ENCODE measurements around the gene TCIRG1. TPM values are rescaled to one million over a fixed set of nuclear protein-coding genes. Genes with fewer than 3 reads are reported as not detected.

Gene TCIRG1
- total and polyA plus RNA-seq, 2 of the 13 experiments (the other 11 are each of a cell fraction or from before 2014, with no cell fraction given) = 48.0 to 69.6 TPM

DNA sequence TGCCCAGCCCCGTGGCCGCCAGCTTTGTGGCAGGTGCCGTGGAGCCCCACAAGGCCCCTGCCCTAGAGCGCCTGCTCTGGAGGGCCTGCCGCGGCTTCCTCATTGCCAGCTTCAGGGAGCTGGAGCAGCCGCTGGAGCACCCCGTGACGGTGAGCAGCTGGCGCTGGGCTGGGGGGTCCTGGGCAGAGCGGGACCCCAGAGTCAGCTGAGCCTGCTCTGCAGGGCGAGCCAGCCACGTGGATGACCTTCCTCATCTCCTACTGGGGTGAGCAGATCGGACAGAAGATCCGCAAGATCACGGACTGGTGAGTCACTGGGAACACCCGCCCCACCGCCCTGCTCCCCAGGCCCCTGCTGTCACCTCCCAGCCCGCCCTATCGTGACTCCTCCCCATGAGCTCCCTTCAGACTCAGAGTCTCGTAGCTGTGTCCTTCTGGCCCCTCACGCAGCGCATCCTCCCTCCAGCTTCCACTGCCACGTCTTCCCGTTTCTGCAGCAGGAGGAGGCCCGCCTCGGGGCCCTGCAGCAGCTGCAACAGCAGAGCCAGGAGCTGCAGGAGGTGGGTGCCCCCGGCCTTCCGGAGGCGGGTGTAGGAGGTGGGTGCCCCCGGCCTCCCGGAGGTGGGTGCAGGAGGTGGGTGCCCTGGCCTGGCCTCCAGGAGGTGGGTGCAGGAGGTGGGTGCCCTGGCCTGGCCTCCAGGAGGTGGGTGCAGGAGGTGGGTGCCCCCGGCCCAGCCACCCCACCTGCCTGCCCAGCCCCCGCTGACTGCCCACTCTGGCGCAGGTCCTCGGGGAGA, 4.7 kb downstream of the TCIRG1 start (continued):
- TF ChIP-seq XRCC5 (optimal IDR thresholded peaks at IDR 0.05; ENCODE audit: low read length) = no peak
- TF ChIP-seq ZNF329 (CRISPR knock-in tag; IDR thresholded peaks at IDR 0.05; ENCODE audit: low read depth) = no peak
- TF ChIP-seq ZNF33B (CRISPR knock-in tag; IDR thresholded peaks at IDR 0.05) = no peak
- TF ChIP-seq, protein P1, sequence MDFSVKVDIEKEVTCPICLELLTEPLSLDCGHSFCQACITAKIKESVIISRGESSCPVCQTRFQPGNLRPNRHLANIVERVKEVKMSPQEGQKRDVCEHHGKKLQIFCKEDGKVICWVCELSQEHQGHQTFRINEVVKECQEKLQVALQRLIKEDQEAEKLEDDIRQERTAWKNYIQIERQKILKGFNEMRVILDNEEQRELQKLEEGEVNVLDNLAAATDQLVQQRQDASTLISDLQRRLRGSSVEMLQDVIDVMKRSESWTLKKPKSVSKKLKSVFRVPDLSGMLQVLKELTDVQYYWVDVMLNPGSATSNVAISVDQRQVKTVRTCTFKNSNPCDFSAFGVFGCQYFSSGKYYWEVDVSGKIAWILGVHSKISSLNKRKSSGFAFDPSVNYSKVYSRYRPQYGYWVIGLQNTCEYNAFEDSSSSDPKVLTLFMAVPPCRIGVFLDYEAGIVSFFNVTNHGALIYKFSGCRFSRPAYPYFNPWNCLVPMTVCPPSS (IDR thresholded peaks at IDR 0.05) = no peak
- TF ChIP-seq TCF12 (IDR thresholded peaks at IDR 0.05) = no peak
- TF ChIP-seq TCF12 (CRISPR knock-in tag; IDR thresholded peaks at IDR 0.05) = no peak
- TF ChIP-seq, protein P2, sequence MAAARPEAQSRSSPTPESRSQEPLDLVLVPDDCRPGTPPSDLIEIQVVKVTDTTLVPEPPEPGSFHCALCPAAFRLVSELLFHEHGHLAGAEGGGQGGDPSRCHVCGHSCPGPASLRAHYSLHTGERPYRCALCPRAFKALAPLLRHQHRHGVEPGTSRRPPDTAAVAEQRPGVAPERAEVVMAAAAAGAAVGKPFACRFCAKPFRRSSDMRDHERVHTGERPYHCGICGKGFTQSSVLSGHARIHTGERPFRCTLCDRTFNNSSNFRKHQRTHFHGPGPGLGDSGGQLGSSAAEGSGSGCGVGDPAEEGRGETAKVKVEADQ (CRISPR knock-in tag; IDR thresholded peaks at IDR 0.05; ENCODE audit: borderline replicate concordance) = no peak
- TF ChIP-seq, protein P3, sequence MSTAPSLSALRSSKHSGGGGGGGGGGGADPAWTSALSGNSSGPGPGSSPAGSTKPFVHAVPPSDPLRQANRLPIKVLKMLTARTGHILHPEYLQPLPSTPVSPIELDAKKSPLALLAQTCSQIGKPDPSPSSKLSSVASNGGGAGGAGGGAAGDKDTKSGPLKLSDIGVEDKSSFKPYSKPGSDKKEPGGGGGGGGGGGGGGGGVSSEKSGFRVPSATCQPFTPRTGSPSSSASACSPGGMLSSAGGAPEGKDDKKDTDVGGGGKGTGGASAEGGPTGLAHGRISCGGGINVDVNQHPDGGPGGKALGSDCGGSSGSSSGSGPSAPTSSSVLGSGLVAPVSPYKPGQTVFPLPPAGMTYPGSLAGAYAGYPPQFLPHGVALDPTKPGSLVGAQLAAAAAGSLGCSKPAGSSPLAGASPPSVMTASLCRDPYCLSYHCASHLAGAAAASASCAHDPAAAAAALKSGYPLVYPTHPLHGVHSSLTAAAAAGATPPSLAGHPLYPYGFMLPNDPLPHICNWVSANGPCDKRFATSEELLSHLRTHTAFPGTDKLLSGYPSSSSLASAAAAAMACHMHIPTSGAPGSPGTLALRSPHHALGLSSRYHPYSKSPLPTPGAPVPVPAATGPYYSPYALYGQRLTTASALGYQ (CRISPR knock-in tag; IDR thresholded peaks at IDR 0.05) = no peak
- no peak for TF ChIP-seq RBAK (CRISPR knock-in tag; IDR thresholded peaks at IDR 0.05)
- TF ChIP-seq, protein P4, sequence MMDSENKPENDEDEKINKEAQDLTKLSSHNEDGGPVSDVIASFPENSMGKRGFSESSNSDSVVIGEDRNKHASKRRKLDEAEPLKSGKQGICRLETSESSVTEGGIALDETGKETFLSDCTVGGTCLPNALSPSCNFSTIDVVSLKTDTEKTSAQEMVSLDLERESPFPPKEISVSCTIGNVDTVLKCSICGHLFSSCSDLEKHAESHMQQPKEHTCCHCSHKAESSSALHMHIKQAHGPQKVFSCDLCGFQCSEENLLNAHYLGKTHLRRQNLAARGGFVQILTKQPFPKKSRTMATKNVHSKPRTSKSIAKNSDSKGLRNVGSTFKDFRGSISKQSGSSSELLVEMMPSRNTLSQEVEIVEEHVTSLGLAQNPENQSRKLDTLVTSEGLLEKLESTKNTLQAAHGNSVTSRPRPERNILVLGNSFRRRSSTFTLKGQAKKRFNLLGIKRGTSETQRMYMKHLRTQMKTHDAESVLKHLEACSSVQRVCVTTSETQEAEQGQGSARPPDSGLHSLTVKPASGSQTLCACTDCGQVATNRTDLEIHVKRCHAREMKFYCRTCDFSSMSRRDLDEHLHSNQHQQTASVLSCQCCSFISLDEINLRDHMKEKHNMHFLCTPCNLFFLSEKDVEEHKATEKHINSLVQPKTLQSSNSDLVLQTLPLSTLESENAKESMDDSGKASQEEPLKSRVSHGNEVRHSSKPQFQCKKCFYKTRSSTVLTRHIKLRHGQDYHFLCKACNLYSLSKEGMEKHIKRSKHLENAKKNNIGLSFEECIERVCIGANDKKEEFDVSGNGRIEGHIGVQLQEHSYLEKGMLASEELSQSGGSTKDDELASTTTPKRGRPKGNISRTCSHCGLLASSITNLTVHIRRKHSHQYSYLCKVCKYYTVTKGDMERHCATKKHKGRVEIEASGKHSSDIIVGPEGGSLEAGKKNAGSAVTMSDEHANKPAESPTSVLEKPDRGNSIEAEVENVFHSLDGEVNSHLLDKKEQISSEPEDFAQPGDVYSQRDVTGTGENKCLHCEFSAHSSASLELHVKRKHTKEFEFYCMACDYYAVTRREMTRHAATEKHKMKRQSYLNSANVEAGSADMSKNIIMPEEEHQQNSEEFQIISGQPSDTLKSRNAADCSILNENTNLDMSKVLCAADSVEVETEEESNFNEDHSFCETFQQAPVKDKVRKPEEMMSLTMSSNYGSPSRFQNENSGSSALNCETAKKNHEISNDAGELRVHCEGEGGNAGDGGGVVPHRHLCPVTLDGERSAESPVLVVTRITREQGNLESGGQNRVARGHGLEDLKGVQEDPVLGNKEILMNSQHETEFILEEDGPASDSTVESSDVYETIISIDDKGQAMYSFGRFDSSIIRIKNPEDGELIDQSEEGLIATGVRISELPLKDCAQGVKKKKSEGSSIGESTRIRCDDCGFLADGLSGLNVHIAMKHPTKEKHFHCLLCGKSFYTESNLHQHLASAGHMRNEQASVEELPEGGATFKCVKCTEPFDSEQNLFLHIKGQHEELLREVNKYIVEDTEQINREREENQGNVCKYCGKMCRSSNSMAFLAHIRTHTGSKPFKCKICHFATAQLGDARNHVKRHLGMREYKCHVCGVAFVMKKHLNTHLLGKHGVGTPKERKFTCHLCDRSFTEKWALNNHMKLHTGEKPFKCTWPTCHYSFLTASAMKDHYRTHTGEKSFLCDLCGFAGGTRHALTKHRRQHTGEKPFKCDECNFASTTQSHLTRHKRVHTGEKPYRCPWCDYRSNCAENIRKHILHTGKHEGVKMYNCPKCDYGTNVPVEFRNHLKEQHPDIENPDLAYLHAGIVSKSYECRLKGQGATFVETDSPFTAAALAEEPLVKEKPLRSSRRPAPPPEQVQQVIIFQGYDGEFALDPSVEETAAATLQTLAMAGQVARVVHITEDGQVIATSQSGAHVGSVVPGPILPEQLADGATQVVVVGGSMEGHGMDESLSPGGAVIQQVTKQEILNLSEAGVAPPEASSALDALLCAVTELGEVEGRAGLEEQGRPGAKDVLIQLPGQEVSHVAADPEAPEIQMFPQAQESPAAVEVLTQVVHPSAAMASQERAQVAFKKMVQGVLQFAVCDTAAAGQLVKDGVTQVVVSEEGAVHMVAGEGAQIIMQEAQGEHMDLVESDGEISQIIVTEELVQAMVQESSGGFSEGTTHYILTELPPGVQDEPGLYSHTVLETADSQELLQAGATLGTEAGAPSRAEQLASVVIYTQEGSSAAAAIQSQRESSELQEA (CRISPR knock-in tag; IDR thresholded peaks at IDR 0.05; ENCODE audit: not compliant biosample characterization) = no peak
- no peak for TF ChIP-seq MTA3 (CRISPR knock-in tag; IDR thresholded peaks at IDR 0.05)

All from HepG2 (cell line).